SKM-1 (cell line): ENCODE results near the gene C9orf50.

Experiments
- DNase-seq: peaks from one replicate; lab custom pipeline; 2025; ENCODE audit not compliant: unreplicated experiment; lab: John Stamatoyannopoulos, UW

The C9orf50 gene

GRCh38 chr9:129612123-129612522, 8.8 kb downstream of the C9orf50 start:
- no peak for DNase-seq

DNA sequence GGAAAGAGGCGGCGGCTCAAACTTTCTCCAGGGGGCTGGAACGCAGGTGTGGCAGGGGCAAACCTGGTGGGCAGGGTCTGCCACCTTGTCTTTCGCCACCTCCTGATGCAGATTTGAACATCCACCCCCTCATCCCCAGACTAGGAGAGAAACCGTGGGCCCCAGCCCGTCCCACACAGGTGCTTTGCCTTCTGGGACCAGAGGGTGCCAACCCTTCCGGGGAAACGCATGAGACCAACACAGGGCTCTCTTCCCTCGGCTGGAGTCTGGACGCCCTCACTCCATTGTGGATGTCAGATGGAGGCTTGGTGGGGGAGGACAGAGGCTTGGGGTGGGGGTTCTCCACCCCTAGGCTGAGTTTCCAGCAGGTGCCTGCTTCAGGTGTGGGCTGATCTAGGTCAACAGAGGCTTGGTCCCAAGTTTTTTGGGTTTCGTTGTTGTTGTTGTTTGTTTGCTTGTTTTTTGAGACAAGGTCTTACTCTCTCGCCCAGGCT, 9.5 kb downstream of the C9orf50 start:
- DNase-seq = no peak

GRCh38 chr9:129610473-129611306, 10.2 kb downstream of the C9orf50 start:
- no peak for DNase-seq

- DNase-seq = no peak
Observed at GRCh38 chr9:129610213-129610472, 10.8 kb downstream of the C9orf50 start.

- DNase-seq = no peak
Observed at GRCh38 chr9:129609486-129610212, 11.3 kb downstream of the C9orf50 start.

DNA sequence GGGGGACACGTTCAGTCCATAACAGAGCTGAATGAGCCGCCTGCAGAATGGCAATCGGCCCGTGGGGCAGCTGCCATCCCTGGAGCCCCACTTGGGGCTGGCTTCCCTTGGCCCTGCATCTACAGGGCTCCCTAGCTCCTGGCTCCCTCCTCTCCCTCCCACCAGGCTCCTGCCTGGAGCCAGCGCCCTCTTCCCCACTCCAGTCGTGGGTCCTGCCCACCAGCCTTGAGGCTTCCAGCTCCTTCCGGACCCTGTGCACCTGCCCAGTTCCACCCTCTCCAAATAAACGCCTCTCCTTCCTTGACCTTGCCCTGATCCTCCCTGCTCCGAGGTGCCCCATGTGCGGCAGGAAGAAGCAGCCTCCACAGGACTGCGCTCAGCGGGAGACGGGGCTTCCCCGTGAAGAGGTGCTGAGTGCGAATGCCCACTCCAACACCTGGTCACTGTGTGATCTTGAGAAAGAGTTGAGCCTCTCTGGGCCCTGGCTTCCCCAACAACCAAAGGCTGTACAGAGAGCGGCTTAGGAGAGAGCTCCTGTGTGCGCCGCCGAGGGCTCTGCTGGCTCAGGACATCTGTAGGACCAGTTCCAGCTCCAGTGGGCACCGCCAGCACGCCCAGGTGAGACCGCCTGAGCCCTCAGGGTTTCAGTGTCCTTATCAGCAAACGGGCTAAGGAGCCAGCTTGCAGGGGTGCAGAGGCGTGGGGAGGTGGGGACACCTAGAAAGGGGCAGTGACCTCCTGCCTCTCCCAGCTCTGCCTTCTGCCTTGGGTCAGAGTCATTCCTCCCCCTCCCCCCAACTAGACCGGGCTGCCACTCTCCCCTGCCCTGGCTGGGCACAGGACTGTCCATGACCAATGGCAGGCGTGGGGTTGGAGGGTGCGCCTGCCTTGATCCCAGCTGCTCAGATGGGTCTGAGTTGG, 12.1 kb downstream of the C9orf50 start:
- no peak for DNase-seq

DNA sequence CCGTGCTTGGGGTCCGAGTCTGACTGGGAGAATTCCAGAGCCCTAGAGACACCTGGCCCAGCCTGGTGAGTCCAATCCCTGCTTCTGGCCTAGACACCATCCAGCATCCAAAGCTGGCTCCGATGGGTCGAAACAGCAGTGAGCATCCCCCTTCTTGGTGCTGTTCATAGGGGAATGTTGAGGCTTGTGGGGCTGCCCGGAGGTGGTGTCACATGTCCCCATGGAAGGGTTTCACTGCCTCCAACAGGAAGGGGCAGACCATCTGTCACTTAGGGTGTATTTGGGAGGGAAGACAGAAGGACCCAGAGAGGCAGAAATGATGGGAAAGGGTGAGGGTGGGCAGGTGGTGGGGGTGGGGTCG, 13.9 kb downstream of the C9orf50 start:
- no peak for DNase-seq

DNA sequence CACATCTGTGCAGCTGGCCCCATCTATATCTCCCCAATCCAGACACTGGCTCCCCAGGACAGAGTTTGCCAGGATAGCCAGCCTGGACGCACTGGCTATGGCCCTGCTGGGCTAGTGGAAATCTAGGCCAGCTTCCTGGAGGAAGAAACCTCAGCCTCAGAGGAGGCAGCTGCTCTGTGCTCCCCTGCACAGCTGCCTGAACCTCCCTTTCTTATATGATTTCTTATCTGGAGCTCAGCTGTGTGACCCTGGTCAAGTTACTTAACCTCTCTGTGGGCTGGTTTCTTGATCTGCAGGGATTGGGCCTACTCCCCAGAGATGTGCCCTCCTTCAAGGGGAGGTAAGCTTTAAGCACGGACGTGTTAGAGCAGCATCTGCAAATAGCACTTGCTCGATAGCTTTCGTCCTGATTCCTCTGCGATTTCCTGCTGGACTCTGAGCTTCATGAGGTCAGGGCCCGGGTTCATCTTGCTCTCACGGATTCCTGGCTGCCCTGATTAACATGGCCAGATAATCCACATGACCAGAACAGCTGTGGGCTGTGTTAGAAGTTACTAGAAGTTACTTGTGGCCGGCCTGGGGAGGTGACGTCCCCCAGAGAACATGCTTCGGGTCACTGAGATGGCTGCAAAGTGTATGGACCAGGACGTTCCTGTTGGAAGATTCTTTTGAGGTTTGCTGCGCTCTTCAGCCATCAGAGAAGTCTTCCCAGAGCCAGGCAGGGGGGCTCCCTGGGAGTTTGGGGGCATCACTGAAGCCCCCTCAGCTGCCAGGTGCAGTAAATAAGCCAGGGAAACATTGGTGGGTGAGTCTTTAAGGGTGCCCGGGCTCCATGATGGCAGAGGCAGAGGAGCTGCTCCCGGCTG, 14.5 kb downstream of the C9orf50 start:
- no peak for DNase-seq

DNA sequence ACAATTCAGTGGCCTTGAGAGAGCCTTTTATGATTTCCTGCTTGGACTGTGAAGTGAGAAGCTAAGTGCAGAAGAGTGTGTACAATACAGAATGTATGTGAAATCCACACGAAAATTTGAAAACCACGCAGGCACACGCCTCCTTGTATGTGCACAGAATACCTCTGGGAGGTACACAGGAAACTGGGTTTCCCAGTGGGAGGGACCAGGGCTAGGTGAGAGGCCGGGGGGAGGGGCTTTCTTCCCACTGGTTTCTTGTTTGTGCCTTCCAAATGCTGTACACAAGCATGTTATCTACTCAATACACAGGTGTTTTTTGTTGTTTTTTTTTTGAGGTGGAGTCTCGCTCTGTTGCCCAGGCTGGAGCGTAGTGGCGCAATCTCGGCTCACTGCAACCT, 16.1 kb downstream of the C9orf50 start:
- DNase-seq = no peak

GRCh38 chr9:129604056-129604765, 16.7 kb downstream of the C9orf50 start:
- no peak for DNase-seq

DNA sequence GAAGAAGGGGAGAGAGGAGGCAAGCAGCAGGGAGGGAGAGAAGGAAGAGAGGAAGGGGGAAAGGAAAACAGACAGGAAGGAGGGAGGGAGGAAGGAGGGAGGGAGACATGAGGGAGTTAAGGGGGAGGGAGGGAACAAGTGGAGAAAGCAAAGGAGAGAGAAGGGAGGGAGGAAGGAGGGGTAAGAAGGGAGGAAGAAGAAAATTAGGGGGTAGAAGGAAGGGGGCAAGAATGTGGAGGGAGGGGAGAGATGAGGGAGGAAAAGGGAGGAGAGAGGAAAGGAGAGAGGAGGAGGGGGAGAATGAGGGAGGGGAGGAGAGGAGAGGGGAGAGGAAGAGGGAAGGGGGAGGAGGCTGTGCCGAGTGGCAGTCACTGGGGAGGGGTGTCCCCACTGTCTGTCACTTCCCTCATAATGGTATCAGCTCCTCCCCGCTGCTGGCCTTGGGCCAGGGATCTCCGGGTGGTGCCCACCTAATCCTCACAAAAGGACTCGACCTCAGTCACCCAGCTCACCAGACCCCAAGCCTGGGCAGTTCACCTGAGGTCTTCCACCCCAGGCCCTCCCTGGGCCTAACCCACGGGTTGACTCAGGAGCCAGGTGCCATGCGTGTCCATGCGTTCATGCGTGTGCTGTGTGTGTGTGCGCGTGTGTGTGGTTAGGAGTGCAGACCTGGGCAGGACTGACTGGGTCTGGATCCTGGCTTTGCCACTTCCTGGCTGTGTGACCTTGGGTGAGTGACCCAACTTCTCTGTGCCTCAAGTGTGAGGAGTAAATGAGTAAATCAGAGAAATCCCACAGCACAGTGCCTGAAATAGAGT, 18.1 kb downstream of the C9orf50 start:
- DNase-seq = no peak

DNA sequence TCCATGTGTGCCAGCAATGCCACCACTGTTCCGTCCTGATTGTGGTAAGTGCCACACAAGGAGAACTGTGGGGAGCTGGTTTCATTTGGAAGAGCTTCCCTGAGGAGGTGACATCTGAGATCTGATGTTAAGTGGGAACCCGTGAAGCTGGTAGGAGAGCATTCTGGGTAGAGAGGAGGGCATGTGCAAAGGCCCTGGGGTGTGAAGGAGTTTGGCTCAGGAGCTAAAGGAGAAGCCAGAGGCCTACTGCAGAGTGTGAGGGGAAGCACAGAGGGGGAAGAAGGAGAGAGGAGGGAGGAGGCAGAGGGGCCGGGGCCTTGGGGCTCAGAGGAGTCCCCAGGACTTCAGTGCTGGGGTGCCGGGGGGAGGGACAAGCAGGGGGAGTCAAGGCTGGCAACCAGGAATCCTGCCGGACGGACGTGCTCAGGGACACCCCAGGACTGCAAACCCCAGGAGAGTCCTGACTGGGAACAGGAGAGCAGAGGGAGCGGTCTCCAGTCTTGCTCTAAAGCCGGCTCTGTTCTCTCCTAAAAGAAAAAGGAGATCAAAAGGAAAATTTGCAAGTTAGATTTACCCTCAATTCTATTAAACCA, 19.7 kb downstream of the C9orf50 start:
- no peak for DNase-seq

GRCh38 chr9:129598089-129598596, 22.8 kb downstream of the C9orf50 start:
- no peak for DNase-seq

DNA sequence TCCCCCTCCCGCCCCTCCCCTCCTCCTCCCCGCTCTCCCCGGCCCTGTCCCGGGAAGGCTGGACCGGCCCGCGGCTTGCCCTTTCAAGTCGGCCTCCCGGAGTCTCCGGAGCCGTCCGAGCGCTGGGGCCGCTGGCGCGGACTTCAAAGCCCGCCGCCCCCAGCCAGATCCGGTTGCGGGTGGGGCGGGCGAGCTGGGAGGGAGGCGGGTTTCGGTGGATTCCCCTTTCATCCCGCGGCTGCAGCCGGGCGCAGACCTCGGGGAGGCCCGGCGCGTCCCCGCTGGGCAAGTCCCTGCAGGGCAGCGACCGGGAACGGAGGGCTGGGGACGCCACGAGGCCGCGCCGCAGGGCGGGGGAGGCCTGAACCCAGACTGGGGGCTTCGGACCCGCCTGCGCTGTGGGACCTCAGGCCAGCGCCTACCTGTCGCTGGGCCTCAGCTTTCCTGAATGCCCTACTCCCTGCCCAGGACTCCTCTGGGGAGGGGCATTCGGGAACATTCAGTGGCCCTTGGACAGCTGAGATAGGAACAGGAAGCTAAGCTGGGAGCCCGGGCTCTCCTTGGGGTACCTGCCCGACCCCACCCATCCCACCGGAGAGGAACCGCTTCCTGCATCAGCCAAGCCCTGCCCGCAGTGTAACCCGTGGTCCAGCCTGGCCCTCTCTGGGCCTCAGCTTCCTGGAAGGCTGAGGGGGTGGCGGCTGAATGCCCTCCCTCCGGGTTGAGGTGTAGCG, 23.4 kb downstream of the C9orf50 start:
- no peak for DNase-seq

DNA sequence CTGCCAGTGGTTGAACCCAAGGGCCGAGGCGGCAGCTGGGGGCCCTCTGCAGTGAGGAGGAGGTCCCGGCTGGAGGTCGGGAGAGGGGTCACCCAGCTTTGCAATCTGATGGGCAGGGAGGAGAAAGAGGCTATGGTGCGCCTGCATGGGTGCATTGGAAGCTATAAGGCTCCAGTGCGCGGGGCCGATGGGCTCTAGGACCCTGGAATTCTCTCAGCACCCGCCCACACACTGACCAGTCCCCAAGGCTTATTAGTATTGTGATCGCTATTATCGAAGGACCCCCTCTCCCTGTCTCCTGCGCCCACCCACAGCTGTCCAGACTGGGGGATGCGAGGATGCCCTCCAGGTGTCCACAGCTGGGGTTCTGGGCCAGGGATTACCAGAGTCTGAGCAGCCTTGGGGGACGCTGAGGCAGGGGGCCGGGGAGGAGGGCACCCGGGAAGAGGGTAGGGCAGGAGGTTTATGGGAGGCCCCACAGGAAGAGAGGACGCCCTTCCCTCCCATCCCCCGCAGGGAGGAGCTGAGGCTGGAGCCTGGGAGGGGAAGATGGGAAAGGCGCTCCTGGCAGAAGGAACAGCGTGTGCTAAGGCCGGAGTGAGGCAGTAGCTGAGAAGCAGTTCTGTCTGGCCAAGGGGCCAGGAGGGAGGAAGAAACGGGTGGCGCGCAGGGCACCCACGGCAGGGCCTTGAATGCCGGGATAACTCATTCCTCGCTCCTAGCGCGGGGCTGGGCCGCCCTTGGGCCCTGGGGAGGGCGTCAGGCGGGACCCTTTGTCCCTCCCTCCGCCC, 24.2 kb downstream of the C9orf50 start:
- no peak for DNase-seq

GRCh38 chr9:129595903-129596540, 24.9 kb downstream of the C9orf50 start:
- peak; percentile 65 for DNase-seq

DNA sequence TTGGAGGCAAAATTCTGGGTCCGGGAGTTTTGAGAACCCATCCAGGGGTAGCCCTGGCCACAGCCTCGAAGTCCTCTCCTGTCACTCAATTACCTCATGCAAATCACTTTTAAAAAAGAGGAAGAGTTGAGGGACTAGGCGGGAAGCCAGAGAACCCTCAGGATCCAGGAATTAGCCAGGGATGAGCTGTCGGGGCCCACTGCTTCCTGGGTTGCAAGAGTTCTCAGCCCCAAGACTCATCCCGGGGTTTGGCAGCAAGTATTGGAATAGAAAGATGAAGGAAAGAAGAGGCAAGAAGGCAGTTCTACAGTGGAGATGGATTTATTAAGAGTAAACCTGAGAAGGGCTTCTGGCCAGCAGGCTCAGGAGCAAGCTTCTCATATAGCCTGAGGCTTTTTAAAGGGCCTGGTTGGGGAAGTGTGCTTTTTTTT, 25.6 kb downstream of the C9orf50 start:
- no peak for DNase-seq
